PFSK-1 (cell line): Measurements from ENCODE around the gene CEP89.

ENCODE experiments used
- POLR2AphosphoS5 ChIP-seq: IDR thresholded peaks from 2 replicates; pipeline ENCODE4 v1.6.1; 2012; ENCODE audit warnings: low read depth, mild to moderate bottlenecking, control low read depth, low read length, moderate library complexity
- SIN3A ChIP-seq: IDR thresholded peaks from 2 replicates; pipeline ENCODE4 v1.6.1; 2012; ENCODE audit warnings: mild to moderate bottlenecking, low read length, moderate library complexity, borderline replicate concordance; ENCODE audit not compliant: insufficient read depth
- TF ChIP-seq, protein P1 (sequence below), 2 experiments: IDR thresholded peaks; 2 replicates each; pipeline versions ENCODE4 v1.6.1 to v1.8.0; 2011 to 2012; ENCODE audit warnings: low read depth in 2 of 2, low read length in 2 of 2, control low read depth in 1 of 2, inconsistent platforms in 1 of 2, mild to moderate bottlenecking in 1 of 2, moderate library complexity in 1 of 2; ENCODE audit not compliant: insufficient read depth in 1 of 2

DNA sequence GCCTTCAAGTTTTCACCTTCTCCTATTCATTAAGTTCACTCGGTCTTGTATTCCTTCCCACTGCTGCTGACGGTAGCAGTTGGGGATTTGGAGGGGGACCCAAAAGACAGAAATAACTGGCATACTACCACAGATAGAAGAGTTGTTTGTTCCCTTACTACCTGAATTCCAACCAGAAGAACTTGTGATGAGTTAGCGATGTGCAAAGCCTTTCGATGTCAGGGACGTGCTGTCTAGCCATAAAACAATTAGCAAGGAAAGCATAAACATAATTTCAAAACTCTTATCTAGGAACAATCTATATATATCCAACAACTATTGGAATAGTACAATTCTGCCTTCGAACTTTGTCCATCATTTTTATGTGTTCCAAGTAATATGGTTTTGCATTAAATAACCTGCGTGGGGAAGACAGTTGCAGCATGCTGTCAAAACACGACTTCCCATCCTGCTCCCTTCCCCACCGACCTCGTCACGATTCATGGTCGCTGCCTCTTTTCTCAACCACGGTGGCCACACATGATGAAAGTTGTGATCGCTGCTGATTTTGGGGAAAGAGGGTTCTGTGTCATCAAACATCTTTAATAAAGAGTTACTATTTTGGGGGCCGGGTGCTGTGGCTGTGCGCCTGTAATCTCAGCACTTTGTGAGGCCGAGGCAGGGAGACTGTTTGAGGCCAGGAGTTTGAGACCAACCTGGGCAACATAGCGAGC lies 98.4 kb downstream of the CEP89 start:
- TF ChIP-seq SIN3A (no peak), POLR2AphosphoS5 (no peak)
- TF ChIP-seq, protein P1, sequence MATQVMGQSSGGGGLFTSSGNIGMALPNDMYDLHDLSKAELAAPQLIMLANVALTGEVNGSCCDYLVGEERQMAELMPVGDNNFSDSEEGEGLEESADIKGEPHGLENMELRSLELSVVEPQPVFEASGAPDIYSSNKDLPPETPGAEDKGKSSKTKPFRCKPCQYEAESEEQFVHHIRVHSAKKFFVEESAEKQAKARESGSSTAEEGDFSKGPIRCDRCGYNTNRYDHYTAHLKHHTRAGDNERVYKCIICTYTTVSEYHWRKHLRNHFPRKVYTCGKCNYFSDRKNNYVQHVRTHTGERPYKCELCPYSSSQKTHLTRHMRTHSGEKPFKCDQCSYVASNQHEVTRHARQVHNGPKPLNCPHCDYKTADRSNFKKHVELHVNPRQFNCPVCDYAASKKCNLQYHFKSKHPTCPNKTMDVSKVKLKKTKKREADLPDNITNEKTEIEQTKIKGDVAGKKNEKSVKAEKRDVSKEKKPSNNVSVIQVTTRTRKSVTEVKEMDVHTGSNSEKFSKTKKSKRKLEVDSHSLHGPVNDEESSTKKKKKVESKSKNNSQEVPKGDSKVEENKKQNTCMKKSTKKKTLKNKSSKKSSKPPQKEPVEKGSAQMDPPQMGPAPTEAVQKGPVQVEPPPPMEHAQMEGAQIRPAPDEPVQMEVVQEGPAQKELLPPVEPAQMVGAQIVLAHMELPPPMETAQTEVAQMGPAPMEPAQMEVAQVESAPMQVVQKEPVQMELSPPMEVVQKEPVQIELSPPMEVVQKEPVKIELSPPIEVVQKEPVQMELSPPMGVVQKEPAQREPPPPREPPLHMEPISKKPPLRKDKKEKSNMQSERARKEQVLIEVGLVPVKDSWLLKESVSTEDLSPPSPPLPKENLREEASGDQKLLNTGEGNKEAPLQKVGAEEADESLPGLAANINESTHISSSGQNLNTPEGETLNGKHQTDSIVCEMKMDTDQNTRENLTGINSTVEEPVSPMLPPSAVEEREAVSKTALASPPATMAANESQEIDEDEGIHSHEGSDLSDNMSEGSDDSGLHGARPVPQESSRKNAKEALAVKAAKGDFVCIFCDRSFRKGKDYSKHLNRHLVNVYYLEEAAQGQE (IDR thresholded peaks at IDR 0.05; ENCODE audit: insufficient read depth in 1 of 2, low read depth in 2 of 2, low read length in 2 of 2) = no peak
